GM12872 (cell line): ENCODE data around the gene TRIM8.

Experiments
- CTCF ChIP-seq: IDR thresholded peaks from 3 replicates; pipeline ENCODE4 v1.5.1; 2011; ENCODE audit warnings: low read depth, mild to moderate bottlenecking, low read length, moderate library complexity; ENCODE audit not compliant: insufficient read depth

TRIM8 gene

GRCh38 chr10:102599565-102600327 is 44.5 kb upstream of the TRIM8 start:
- no peak for TF ChIP-seq CTCF

- TF ChIP-seq CTCF, result no peak
Observed at GRCh38 chr10:102600816-102601215, 43.5 kb upstream of the TRIM8 start.

GRCh38 chr10:102601639-102602038 is 42.6 kb upstream of the TRIM8 start:
- TF ChIP-seq CTCF, result no peak

- no peak for TF ChIP-seq CTCF
Observed at GRCh38 chr10:102602272-102603045, 41.8 kb upstream of the TRIM8 start.

- no peak for TF ChIP-seq CTCF
Observed at GRCh38 chr10:102603946-102604345, 40.3 kb upstream of the TRIM8 start.

- no peak for TF ChIP-seq CTCF
Observed at GRCh38 chr10:102604439-102604841, 39.8 kb upstream of the TRIM8 start.

GRCh38 chr10:102605712-102606111 is 38.6 kb upstream of the TRIM8 start:
- no peak for TF ChIP-seq CTCF
